Middle frontal gyrus (tissue), 1 donor: ENCODE measurements around the gene SMG7.

Experiments
- DNase-seq: peaks from one replicate; pipeline ENCODE4 v3.0.0-alpha.2; 2015; ENCODE audit warnings: low spot score; ENCODE audit errors: extremely low spot score

SMG7 gene

GRCh38 chr1:183562701-183563100 lies 90.4 kb downstream of the SMG7 start:
- no peak for DNase-seq

- no peak for DNase-seq
Measured at GRCh38 chr1:183565261-183565660, 93.0 kb downstream of the SMG7 start.

- DNase-seq: no peak
Measured at GRCh38 chr1:183566026-183566425, 93.7 kb downstream of the SMG7 start.

- no peak for DNase-seq
Measured at GRCh38 chr1:183567584-183567983, 95.3 kb downstream of the SMG7 start.

- no peak for DNase-seq
Measured at GRCh38 chr1:183568176-183569021, 96.1 kb downstream of the SMG7 start.

GRCh38 chr1:183569141-183569540 lies 96.8 kb downstream of the SMG7 start:
- DNase-seq: no peak

- DNase-seq: no peak
Measured at GRCh38 chr1:183569801-183570200, 97.5 kb downstream of the SMG7 start.

GRCh38 chr1:183570451-183570850 lies 98.2 kb downstream of the SMG7 start:
- no peak for DNase-seq

- DNase-seq: no peak
Measured at GRCh38 chr1:183571678-183572268, 99.5 kb downstream of the SMG7 start.

GRCh38 chr1:183572721-183573120 lies 100.4 kb downstream of the SMG7 start:
- no peak for DNase-seq

- no peak for DNase-seq
Measured at GRCh38 chr1:183575606-183576005, 103.3 kb downstream of the SMG7 start.

GRCh38 chr1:183576537-183576936 lies 104.2 kb downstream of the SMG7 start:
- DNase-seq: no peak

GRCh38 chr1:183577897-183578465 lies 105.7 kb downstream of the SMG7 start:
- DNase-seq: no peak

GRCh38 chr1:183578856-183579255 lies 106.6 kb downstream of the SMG7 start:
- no peak for DNase-seq

GRCh38 chr1:183580281-183580682 lies 108.0 kb downstream of the SMG7 start:
- DNase-seq: no peak

- no peak for DNase-seq
Measured at GRCh38 chr1:183582021-183582713, 109.9 kb downstream of the SMG7 start.

GRCh38 chr1:183583466-183583865 lies 111.2 kb downstream of the SMG7 start:
- no peak for DNase-seq

GRCh38 chr1:183584147-183584546 lies 111.8 kb downstream of the SMG7 start:
- no peak for DNase-seq

- DNase-seq: no peak
Measured at GRCh38 chr1:183585038-183585437, 112.7 kb downstream of the SMG7 start.

- DNase-seq: no peak
Measured at GRCh38 chr1:183586455-183586854, 114.2 kb downstream of the SMG7 start.

- no peak for DNase-seq
Measured at GRCh38 chr1:183586926-183587325, 114.6 kb downstream of the SMG7 start.

GRCh38 chr1:183588827-183589226 lies 116.5 kb downstream of the SMG7 start:
- no peak for DNase-seq
